Large intestine (tissue), 3 donors: Measurements from ENCODE around the gene MGLL. TPM values are rescaled to one million over a fixed set of nuclear protein-coding genes. Genes with fewer than 3 reads are reported as not detected.
A peak's percentile ranks its signal among the peaks of the same experiment; 100 is the strongest.

ENCODE experiments used
- DNase-seq, 2 donors: peaks; one replicate each; pipeline versions ENCODE4 v3.0.0 to v3.0.0-alpha.2; 2013
- H3K27ac ChIP-seq: one replicate; pipeline ENCODE4 v1.5.1; 2013; ENCODE audit warnings: low read length
- H3K27me3 ChIP-seq: 2 replicates; pipeline ENCODE4 v1.6.1; 2013; ENCODE audit warnings: low read length; ENCODE audit not compliant: control insufficient read depth, insufficient read depth
- H3K36me3 ChIP-seq: 2 replicates; pipeline ENCODE4 v1.6.1; 2013; ENCODE audit warnings: low read length; ENCODE audit not compliant: control insufficient read depth, insufficient read depth
- H3K4me1 ChIP-seq: one replicate; pipeline ENCODE4 v1.6.1; 2013; ENCODE audit warnings: low read length; ENCODE audit not compliant: control insufficient read depth, insufficient read depth
- H3K4me3 ChIP-seq: one replicate; pipeline ENCODE4 v1.5.1; 2013; ENCODE audit warnings: low read length
- H3K9me3 ChIP-seq: one replicate; pipeline ENCODE4 v1.6.1; 2013; ENCODE audit warnings: mild to moderate bottlenecking, low read depth, low read length, moderate library complexity; ENCODE audit not compliant: control insufficient read depth
- WGBS: methylation state at CpG from one replicate; pipeline ENCODE4 v1.1.5; 2013; ENCODE audit warnings: low lambda C conversion rate; ENCODE audit not compliant: insufficient coverage; 5-methylcytosine and 5-hydroxymethylcytosine counted together
- polyA plus RNA-seq: library from polyadenylated mRNA; unstranded; fragments of 120-200 nt; gene quantifications from one replicate; pipeline ENCODE4 v1.2.1, GENCODE V29; 2013

The MGLL gene
- polyA plus RNA-seq, 1 donor, result 22.8 TPM

- Histone ChIP-seq H3K27ac (no peak overlapping the region), H3K36me3 (peaks cover 11% of the 10 kb centered on the region), H3K9me3 (no peaks in the 10 kb centered on the region), H3K4me1 (peaks cover 15% of the 10 kb centered on the region), H3K27me3 (no peaks in the 10 kb centered on the region), H3K4me3 (no peak overlapping the region)
- no CpG with 5 or more reads among the region's 4 CpGs for WGBS
- DNase-seq, result no peak
Measured at GRCh38 chr3:127676456-127676855, 145.9 kb downstream of the MGLL start.

GRCh38 chr3:127675651-127676391, 146.5 kb downstream of the MGLL start:
- WGBS, result no CpG with 5 or more reads among the region's 29 CpGs
- H3K27ac ChIP-seq, result no peak overlapping the region
- H3K4me1 ChIP-seq, result peaks cover 15% of the 10 kb centered on the region
- DNase-seq, result no peak
- H3K9me3 ChIP-seq, result no peaks in the 10 kb centered on the region
- H3K27me3 ChIP-seq, result no peaks in the 10 kb centered on the region
- H3K4me3 ChIP-seq, result no peak overlapping the region
- H3K36me3 ChIP-seq, result peaks cover 11% of the 10 kb centered on the region

- Histone ChIP-seq H3K36me3 (peaks cover 11% of the 10 kb centered on the region), H3K4me3 (no peak overlapping the region), H3K27ac (no peak overlapping the region), H3K4me1 (peaks cover 15% of the 10 kb centered on the region), H3K27me3 (no peaks in the 10 kb centered on the region), H3K9me3 (no peaks in the 10 kb centered on the region)
- 100% methylated on average over 3 of the region's 8 CpGs for WGBS
- no peak for DNase-seq
Measured at GRCh38 chr3:127674790-127675189, 147.5 kb downstream of the MGLL start.

DNA sequence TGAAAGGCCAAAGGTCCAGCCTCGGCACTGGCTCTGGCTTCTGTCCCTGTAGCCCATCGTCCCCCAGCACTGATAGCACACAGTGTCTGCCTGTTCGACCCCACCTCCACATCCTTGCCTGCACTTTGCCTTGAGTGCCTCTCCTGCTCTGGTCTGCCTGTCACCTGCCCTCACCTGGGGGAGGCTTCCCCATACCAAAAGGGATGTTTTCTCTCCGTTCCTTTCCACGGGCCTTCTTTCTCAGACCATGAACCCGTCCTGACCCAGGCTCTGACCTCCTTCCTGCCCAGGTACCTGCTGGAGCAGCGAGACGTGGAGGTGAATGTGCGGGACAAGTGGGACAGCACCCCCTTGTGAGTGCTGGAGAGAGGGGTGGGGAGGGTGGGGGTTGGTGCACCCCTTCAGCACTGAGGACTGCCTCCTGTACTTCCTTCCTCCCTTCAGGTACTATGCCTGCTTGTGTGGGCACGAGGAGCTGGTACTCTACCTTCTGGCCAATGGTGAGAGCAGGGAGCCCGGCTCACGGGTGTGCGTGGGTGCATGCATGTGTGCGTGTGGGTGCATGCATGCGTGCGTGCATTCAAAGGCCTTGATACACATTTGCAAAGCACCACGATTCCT, 148.1 kb downstream of the MGLL start:
- WGBS, result no CpG with 5 or more reads among the region's 17 CpGs
- Histone ChIP-seq H3K9me3 (no peaks in the 10 kb centered on the region), H3K4me3 (no peak overlapping the region), H3K27me3 (no peaks in the 10 kb centered on the region), H3K4me1 (peaks cover 15% of the 10 kb centered on the region), H3K36me3 (peaks cover 11% of the 10 kb centered on the region), H3K27ac (no peak overlapping the region)
- no peak for DNase-seq

GRCh38 chr3:127673191-127674100, 148.9 kb downstream of the MGLL start:
- Histone ChIP-seq H3K27ac (no peak overlapping the region), H3K4me1 (peaks cover 15% of the 10 kb centered on the region), H3K27me3 (no peaks in the 10 kb centered on the region), H3K9me3 (no peaks in the 10 kb centered on the region), H3K4me3 (peak overlapping the region; percentile 67), H3K36me3 (peaks cover 11% of the 10 kb centered on the region)
- DNase-seq, result peak; percentile 48 to 63
- no CpG with 5 or more reads among the region's 51 CpGs for WGBS

GRCh38 chr3:127672429-127673190, 149.7 kb downstream of the MGLL start, which contains the start of gene ABTB1:
ABTB1 (plus strand) TSS chr3:127672952; CDS start chr3:127673026, 74 bp downstream.
- peak; percentile 63 to 84 for DNase-seq
- H3K36me3 ChIP-seq, result peaks cover 7% of the 10 kb centered on the region
- no peaks in the 10 kb centered on the region for H3K9me3 ChIP-seq
- no CpG with 5 or more reads among the region's 102 CpGs for WGBS
- H3K27me3 ChIP-seq, result no peaks in the 10 kb centered on the region
- H3K27ac ChIP-seq, result no peak within 1 kb of the TSS
- H3K4me1 ChIP-seq, result peaks cover 15% of the 10 kb centered on the region
- peak within 1 kb of the TSS; percentile 67 for H3K4me3 ChIP-seq

- H3K27me3 ChIP-seq, result no peaks in the 10 kb centered on the region
- peak in 1 of 2 donors; percentile 34 for DNase-seq
- no CpG with 5 or more reads among the region's 44 CpGs for WGBS
- no peak overlapping the region for H3K27ac ChIP-seq
- H3K36me3 ChIP-seq, result peaks cover 3% of the 10 kb centered on the region
- H3K4me3 ChIP-seq, result peak overlapping the region; percentile 59
- H3K9me3 ChIP-seq, result no peaks in the 10 kb centered on the region
- peaks cover 14% of the 10 kb centered on the region for H3K4me1 ChIP-seq
Measured at GRCh38 chr3:127671523-127672428, 150.5 kb downstream of the MGLL start.

GRCh38 chr3:127670761-127671522, 151.4 kb downstream of the MGLL start:
- no CpG with 5 or more reads among the region's 20 CpGs for WGBS
- no peak for DNase-seq
- H3K27me3 ChIP-seq, result no peaks in the 10 kb centered on the region
- peaks cover under 1% of the 10 kb centered on the region for H3K36me3 ChIP-seq
- no peak overlapping the region for H3K4me3 ChIP-seq
- H3K4me1 ChIP-seq, result peaks cover 12% of the 10 kb centered on the region
- no peak overlapping the region for H3K27ac ChIP-seq
- H3K9me3 ChIP-seq, result no peaks in the 10 kb centered on the region

GRCh38 chr3:127670229-127670559, 152.1 kb downstream of the MGLL start:
- H3K27me3 ChIP-seq, result no peaks in the 10 kb centered on the region
- 100% methylated on average over 1 of the region's 7 CpGs for WGBS
- no peak overlapping the region for H3K27ac ChIP-seq

More at GRCh38 chr3:127670229-127670559, 152.1 kb downstream of the MGLL start:
- peaks cover 12% of the 10 kb centered on the region for H3K4me1 ChIP-seq
- DNase-seq, result no peak
- no peaks in the 10 kb centered on the region for H3K9me3 ChIP-seq
- no peaks in the 10 kb centered on the region for H3K36me3 ChIP-seq
- no peak overlapping the region for H3K4me3 ChIP-seq
